ENCODE measurements around the gene COL8A1.

GRCh38 chr3:99839613-99840012, 201.2 kb downstream of the COL8A1 start:
- TF ChIP-seq, protein P1, sequence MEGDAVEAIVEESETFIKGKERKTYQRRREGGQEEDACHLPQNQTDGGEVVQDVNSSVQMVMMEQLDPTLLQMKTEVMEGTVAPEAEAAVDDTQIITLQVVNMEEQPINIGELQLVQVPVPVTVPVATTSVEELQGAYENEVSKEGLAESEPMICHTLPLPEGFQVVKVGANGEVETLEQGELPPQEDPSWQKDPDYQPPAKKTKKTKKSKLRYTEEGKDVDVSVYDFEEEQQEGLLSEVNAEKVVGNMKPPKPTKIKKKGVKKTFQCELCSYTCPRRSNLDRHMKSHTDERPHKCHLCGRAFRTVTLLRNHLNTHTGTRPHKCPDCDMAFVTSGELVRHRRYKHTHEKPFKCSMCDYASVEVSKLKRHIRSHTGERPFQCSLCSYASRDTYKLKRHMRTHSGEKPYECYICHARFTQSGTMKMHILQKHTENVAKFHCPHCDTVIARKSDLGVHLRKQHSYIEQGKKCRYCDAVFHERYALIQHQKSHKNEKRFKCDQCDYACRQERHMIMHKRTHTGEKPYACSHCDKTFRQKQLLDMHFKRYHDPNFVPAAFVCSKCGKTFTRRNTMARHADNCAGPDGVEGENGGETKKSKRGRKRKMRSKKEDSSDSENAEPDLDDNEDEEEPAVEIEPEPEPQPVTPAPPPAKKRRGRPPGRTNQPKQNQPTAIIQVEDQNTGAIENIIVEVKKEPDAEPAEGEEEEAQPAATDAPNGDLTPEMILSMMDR (IDR thresholded peaks at IDR 0.05; ENCODE audit: low read length): no peak
- TF ChIP-seq EZH2phosphoT487 (IDR thresholded peaks at IDR 0.05; ENCODE audit: low read length) (no peak), EZH2 (optimal IDR thresholded peaks at IDR 0.05; ENCODE audit: low read depth, low read length) (no peak)
